Peyer's patch (tissue), 4 donors: ENCODE data around the gene MYH7.

ENCODE experiments used
- POLR2A ChIP-seq, 2 donors: fragments of 450-650 bp; IDR thresholded peaks; one replicate each; pipeline ENCODE4 v1.5.1; 2017; ENCODE audit warnings: antibody characterized with exemption in 2 of 2, mild to moderate bottlenecking in 2 of 2, moderate library complexity in 2 of 2
- TF ChIP-seq, protein P1 (sequence below), 6 experiments: fragments of 450-650 bp in 4 of 6; fragments of 200-600 bp in 2 of 6; sonication (generic) in 1 of 6; IDR thresholded peaks; one replicate each; pipeline ENCODE4 v1.5.1; 2017 to 2019; ENCODE audit warnings: antibody characterized with exemption in 6 of 6, mild to moderate bottlenecking in 3 of 6, moderate library complexity in 1 of 6

DNA sequence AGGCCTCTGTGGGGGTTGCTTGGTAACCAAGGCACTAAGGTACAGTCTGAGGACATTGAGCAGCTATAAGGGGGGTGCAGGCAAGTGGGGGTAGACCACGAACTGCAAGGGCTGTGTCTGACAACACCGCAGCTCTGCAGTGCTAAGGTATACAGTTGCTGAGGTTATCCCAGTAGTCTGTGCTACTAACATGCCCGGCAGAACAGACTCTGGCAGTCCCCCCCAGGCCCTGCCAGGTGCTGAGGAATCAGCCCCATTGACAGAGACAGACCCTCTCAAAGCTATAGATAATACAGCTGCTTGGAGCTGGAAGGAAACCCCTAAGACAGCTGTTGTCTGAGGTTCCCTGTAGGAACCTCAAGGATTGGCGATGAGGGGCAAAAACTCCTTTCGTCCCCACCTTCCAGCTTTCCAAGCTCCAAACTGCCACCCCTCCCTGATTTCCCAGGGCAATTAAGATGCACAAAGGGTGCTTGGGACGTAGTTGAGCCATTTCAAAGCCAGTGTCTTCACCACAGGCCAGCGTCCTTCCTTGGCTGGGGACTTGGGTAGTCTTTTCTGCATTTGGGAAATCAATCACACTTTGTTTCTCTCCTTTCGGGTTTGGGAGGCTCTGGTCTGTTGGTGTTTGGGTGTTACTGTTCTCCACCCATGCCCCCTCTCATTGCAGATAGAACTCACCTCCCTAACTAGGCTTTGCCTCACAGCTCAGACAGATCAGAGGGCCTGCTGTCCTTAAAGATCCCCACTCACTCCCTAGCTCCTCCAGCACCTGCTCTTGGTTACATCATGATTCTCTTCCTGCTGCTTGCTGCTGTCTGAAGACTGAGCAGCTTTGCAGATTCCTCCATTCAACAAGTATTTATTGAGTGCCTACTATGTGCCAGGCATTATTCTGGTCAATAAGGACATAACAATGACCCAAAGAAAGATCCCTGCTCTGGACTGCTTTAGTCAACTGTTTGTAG, 2.0 kb upstream of the MYH7 start:
- TF ChIP-seq, protein P1, sequence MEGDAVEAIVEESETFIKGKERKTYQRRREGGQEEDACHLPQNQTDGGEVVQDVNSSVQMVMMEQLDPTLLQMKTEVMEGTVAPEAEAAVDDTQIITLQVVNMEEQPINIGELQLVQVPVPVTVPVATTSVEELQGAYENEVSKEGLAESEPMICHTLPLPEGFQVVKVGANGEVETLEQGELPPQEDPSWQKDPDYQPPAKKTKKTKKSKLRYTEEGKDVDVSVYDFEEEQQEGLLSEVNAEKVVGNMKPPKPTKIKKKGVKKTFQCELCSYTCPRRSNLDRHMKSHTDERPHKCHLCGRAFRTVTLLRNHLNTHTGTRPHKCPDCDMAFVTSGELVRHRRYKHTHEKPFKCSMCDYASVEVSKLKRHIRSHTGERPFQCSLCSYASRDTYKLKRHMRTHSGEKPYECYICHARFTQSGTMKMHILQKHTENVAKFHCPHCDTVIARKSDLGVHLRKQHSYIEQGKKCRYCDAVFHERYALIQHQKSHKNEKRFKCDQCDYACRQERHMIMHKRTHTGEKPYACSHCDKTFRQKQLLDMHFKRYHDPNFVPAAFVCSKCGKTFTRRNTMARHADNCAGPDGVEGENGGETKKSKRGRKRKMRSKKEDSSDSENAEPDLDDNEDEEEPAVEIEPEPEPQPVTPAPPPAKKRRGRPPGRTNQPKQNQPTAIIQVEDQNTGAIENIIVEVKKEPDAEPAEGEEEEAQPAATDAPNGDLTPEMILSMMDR (IDR thresholded peaks at IDR 0.05) = no peak
- TF ChIP-seq POLR2A (IDR thresholded peaks at IDR 0.05) = no peak
